BLaER1 treated with 17β-estradiol and CSF1 and Interleukin-3, amounts not matched to agents 10 nM and 100 nM (cell line): ENCODE measurements around the gene DYRK3.

Experiments
- H3K27ac ChIP-seq, 11 experiments: shearing (Covaris generic); formaldehyde crosslinking; 2 replicates each; pipeline ENCODE4 v1.8.1; 2022
- H3K27me3 ChIP-seq, 11 experiments: shearing (Covaris generic); formaldehyde crosslinking; 2 replicates each; pipeline ENCODE4 v1.8.1; 2022
- H3K36me3 ChIP-seq, 11 experiments: shearing (Covaris generic); formaldehyde crosslinking; 2 replicates each; pipeline ENCODE4 v1.8.1; 2022
- H3K4me1 ChIP-seq, 10 experiments: shearing (Covaris generic); formaldehyde crosslinking; 2 replicates each; pipeline ENCODE4 v1.8.1; 2022
- H3K4me2 ChIP-seq, 11 experiments: shearing (Covaris generic); formaldehyde crosslinking; 2 replicates each; pipeline ENCODE4 v1.8.1; 2022
- H3K4me3 ChIP-seq, 10 experiments: shearing (Covaris generic); formaldehyde crosslinking; 2 replicates each; pipeline ENCODE4 v1.8.1; 2022
- H3K9ac ChIP-seq, 11 experiments: shearing (Covaris generic); formaldehyde crosslinking; 2 replicates each; pipeline ENCODE4 v1.8.1; 2022
- H3K9me3 ChIP-seq, 11 experiments: shearing (Covaris generic); formaldehyde crosslinking; replicated peaks in 1 of 11; 2 replicates each; pipeline ENCODE4 v1.8.1; 2022
- H4K20me1 ChIP-seq, 11 experiments: shearing (Covaris generic); formaldehyde crosslinking; 2 replicates each; pipeline ENCODE4 v1.8.1; 2022
- Cebpa-rat ChIP-seq, 11 experiments: shearing (Covaris generic); IDR thresholded peaks; 2 replicates each; pipeline ENCODE4 v1.8.1; 2022

Gene DYRK3

DNA sequence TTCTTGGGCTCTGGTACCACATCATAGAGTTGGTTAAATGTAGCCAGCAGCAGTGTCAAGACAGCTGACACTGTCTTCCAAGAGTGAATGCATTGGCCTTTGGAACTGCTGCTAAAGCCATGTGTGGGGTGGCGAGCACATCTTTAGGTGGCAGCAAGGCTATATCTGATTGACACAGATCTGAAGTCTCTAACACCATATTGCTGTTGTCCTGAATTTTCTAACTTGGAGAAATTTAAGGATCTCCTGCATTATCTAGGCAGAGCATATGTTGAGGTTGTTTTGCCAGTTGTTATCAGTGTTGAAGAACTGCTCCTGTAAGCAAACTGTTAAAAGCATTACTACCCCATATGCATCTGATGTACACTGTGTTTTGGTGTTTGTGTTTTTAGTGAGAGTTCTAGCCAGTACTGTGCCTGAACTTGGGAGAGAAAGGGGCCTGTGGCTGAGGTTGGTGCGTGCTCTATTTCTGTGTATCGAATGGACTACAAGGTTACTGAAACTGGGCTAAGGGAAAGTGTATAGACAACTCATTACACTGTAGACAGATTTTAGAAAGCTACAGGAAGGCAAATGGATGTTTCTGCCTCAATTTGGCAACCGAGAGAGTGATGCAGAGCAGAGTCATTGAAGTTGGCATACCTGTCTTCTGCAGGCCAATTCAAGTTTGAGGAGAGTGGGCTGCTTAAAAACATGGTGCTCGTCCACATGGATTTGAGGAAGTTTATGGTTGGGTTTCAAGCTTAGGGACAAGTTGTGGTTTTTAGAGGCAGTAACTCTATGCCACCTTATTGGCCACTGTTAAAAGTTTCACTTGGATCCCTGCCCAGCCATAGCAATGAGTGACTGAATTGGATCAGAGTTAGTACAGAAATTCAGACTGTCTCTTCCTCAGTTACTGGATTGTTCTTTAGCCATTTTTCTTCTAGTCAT lies 16.9 kb downstream of the DYRK3 start:
- Histone ChIP-seq H3K4me2 (peak overlapping the region; percentile 72 to 100 (median 93); a peak in 21 of 22 replicates), H3K9me3 (0 out of 22 replicates have a peak, but pooled peaks cover 0 to 5% (median 0%) of the 10 kb centered on the region in 11 experiments), H4K20me1 (peaks cover 0 to 41% (median 0%) of the 10 kb centered on the region in 11 experiments; a peak in 6 of 22 replicates), H3K9ac (no peak overlapping the region), H3K27ac (peak overlapping the region in 7 of 11 experiments; percentile 15 to 98 (median 93); a peak in 10 of 22 replicates), H3K36me3 (peaks cover 14 to 80% (median 62%) of the 10 kb centered on the region in 11 experiments), H3K4me3 (no peak overlapping the region), H3K4me1 (peaks cover 41 to 98% (median 94%) of the 10 kb centered on the region in 10 experiments), H3K27me3 (peaks cover 0 to 5% (median 0%) of the 10 kb centered on the region in 11 experiments; a peak in 3 of 22 replicates)
- TF ChIP-seq Cebpa-rat (IDR thresholded peaks at IDR 0.05): no peak

DNA sequence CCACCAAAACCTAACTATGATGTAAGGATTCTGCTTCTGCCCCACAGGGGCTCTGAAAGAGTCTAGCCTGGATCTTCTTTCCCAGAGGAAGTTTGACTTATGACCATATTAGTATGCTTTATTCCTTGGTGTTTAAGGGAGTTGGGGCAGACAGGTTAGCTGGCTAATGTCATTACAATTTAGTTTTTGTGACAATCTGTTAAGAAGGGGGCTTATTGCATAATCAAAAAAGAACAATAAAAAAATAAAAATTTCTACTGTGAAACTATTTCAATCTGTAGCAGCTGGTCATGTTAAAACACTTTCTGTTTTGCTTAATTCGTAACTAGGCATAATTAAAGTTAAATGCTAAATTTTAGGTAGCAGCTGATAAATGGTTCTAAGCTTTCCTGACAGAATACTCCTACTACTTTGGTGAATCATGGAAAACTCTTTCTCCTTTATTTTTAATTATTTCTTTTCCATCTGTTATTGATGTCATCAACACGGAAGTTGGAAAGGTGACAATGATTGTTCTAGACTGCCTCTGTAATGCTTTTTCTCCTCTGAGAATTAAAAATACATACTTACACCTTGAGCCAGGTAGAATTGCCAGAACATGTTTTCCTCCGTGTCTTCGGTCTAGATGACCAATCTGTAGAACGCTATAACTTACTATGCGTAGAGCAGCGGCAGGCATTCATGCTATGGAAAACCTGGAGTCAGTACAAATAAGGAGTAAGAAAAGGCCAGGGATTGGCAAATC lies 18.6 kb downstream of the DYRK3 start:
- H3K9ac ChIP-seq: peak overlapping the region in 5 of 11 experiments; percentile 59 to 92 (median 76); a peak in 7 of 22 replicates
- TF ChIP-seq Cebpa-rat (IDR thresholded peaks at IDR 0.05): peak in 1 of 11 experiments; percentile 24; a peak in 1 of 22 replicates
- H3K9me3 ChIP-seq: no peaks in the 10 kb centered on the region
- peak overlapping the region; percentile 72 to 100 (median 93); a peak in 21 of 22 replicates for H3K4me2 ChIP-seq
- peaks cover 0 to 63% (median 45%) of the 10 kb centered on the region in 11 experiments; a peak in 18 of 22 replicates for H3K36me3 ChIP-seq
- H3K27me3 ChIP-seq: peaks cover 0 to 16% (median 0%) of the 10 kb centered on the region in 11 experiments; a peak in 4 of 22 replicates
- H3K4me1 ChIP-seq: peaks cover 58 to 100% (median 98%) of the 10 kb centered on the region in 10 experiments
- H4K20me1 ChIP-seq: peaks cover 0 to 30% (median 0%) of the 10 kb centered on the region in 11 experiments; a peak in 7 of 22 replicates
- H3K4me3 ChIP-seq: no peak overlapping the region
- peak overlapping the region in 6 of 11 experiments; percentile 83 to 98 (median 93); a peak in 13 of 22 replicates for H3K27ac ChIP-seq

DNA sequence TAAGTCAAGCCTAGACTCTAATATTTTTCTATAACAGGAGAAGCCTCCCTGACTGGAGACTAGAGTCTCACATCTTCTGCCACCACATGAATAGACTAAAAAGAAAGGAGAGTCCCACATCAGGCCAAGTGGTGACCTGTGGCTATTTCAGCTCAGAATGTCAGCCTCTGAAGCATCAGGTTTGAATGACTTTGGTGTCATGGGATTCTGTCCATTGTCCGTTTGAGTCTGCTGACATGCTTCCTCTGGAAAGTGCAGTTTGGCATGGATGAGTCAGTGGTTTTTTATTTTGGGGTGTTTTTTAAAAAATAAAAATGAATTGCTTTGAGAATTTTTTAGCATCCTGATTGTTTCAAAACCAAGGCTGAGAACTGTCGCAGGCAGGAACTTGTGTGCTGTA lies 19.5 kb downstream of the DYRK3 start:
- Histone ChIP-seq H3K9ac (peak overlapping the region in 7 of 11 experiments; percentile 14 to 92 (median 61); a peak in 12 of 22 replicates), H3K4me3 (no peak overlapping the region), H4K20me1 (peaks cover 0 to 22% (median 0%) of the 10 kb centered on the region in 11 experiments; a peak in 4 of 22 replicates), H3K27me3 (peaks cover 0 to 18% (median 0%) of the 10 kb centered on the region in 11 experiments; a peak in 4 of 22 replicates), H3K9me3 (no peaks in the 10 kb centered on the region), H3K4me1 (peaks cover 64 to 100% (median 99%) of the 10 kb centered on the region in 10 experiments), H3K4me2 (peak overlapping the region; percentile 68 to 100 (median 93)), H3K27ac (peak overlapping the region in 8 of 11 experiments; percentile 57 to 98 (median 92); a peak in 16 of 22 replicates), H3K36me3 (peaks cover 0 to 54% (median 36%) of the 10 kb centered on the region in 11 experiments; a peak in 16 of 22 replicates)
- no peak for TF ChIP-seq Cebpa-rat (IDR thresholded peaks at IDR 0.05)

DNA sequence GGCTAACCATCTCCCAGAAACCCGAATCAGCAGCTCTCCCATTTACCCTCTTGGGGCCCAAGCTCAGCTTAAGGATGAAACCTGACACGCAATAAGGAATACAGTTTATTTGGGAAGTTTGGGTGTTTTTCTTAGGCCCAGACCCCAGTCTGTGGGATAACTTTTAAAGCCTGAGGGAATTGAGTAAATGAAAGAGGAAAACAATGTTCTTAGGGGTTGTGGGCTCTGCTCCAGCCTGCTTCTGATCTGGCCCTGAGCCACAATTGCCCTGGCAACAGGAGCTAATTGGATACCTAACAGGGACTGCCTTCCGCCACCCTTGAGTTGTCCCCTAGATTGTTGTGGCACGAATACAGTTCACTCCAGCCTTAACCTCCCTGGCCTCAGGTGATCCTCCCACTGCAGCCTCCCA lies 20.1 kb downstream of the DYRK3 start:
- H3K27ac ChIP-seq: peak overlapping the region in 8 of 11 experiments; percentile 57 to 98 (median 92); a peak in 16 of 22 replicates
- no peak overlapping the region for H3K4me3 ChIP-seq
- H3K4me1 ChIP-seq: peaks cover 61 to 100% (median 99%) of the 10 kb centered on the region in 10 experiments
- TF ChIP-seq Cebpa-rat (IDR thresholded peaks at IDR 0.05): no peak
- H3K4me2 ChIP-seq: peak overlapping the region; percentile 68 to 100 (median 93)
- H3K9me3 ChIP-seq: no peaks in the 10 kb centered on the region
- peak overlapping the region in 7 of 11 experiments; percentile 27 to 92 (median 61); a peak in 13 of 22 replicates for H3K9ac ChIP-seq
- peaks cover 0 to 17% (median 0%) of the 10 kb centered on the region in 11 experiments; a peak in 4 of 22 replicates for H4K20me1 ChIP-seq
- peaks cover 0 to 47% (median 30%) of the 10 kb centered on the region in 11 experiments; a peak in 16 of 22 replicates for H3K36me3 ChIP-seq
- peaks cover 0 to 18% (median 0%) of the 10 kb centered on the region in 11 experiments; a peak in 4 of 22 replicates for H3K27me3 ChIP-seq

DNA sequence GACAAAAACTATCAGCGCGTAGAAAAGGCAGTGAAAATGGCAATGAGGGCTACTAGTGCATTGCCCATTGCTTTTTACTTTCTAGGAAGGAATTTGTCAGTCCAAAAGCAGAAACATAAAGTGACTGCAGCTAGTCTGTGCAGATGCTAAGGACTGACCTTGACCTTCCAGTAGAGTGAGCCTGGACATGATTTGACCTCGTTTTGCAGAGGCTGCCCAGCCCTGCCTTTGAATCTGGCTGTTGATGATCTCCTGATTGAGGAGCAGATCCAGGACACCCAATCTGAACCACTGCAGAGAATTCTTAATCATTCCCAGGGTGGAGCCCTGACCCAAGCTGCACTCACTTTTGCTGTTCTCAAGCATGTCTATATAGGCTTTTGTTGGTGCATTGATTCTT lies 21.6 kb downstream of the DYRK3 start:
- H3K4me2 ChIP-seq: peak overlapping the region; percentile 84 to 100 (median 93); a peak in 20 of 22 replicates
- peaks cover 0 to 33% (median 15%) of the 10 kb centered on the region in 11 experiments; a peak in 13 of 22 replicates for H3K36me3 ChIP-seq
- TF ChIP-seq Cebpa-rat (IDR thresholded peaks at IDR 0.05): no peak
- peaks cover 0 to 18% (median 0%) of the 10 kb centered on the region in 11 experiments; a peak in 4 of 22 replicates for H3K27me3 ChIP-seq
- peaks cover 0 to 5% (median 0%) of the 10 kb centered on the region in 11 experiments; a peak in 3 of 22 replicates for H4K20me1 ChIP-seq
- peaks cover 61 to 100% (median 98%) of the 10 kb centered on the region in 10 experiments for H3K4me1 ChIP-seq
- peak overlapping the region in 8 of 11 experiments; percentile 11 to 92 (median 82); a peak in 12 of 22 replicates for H3K9ac ChIP-seq
- H3K27ac ChIP-seq: peak overlapping the region in 9 of 11 experiments; percentile 58 to 98 (median 92); a peak in 17 of 22 replicates
- no peaks in the 10 kb centered on the region for H3K9me3 ChIP-seq
- peak overlapping the region in 2 of 10 experiments; percentile 8 to 45; a peak in 2 of 20 replicates for H3K4me3 ChIP-seq

DNA sequence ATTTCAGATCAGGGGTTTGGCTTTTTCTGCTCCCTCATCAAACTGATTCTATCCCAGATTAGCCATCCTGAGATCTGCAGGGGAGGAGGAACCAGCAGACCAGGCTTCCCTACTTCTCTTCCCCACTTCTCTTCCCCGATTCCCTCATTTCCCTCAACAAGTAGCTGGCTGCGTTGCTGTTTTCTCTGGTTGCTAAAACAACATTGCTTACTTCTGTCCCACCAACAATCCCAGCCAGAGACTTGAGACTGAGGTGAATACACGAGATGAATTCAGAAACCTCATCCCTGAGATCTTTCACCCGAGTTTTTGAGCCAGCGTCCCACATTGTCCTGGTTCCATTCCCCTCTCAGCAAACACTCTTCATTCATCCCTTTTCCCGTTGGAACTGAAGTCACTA lies 22.4 kb downstream of the DYRK3 start:
- peaks cover 0 to 25% (median 14%) of the 10 kb centered on the region in 11 experiments; a peak in 8 of 22 replicates for H3K36me3 ChIP-seq
- H4K20me1 ChIP-seq: no peaks in the 10 kb centered on the region; a peak in 2 of 22 replicates
- H3K27ac ChIP-seq: peak overlapping the region in 10 of 11 experiments; percentile 10 to 98 (median 88); a peak in 19 of 22 replicates
- peaks cover 62 to 100% (median 97%) of the 10 kb centered on the region in 10 experiments for H3K4me1 ChIP-seq
- H3K4me2 ChIP-seq: peak overlapping the region; percentile 84 to 100 (median 93)
- H3K9ac ChIP-seq: peak overlapping the region in 9 of 11 experiments; percentile 37 to 92 (median 78); a peak in 17 of 22 replicates
- TF ChIP-seq Cebpa-rat (IDR thresholded peaks at IDR 0.05): no peak
- no peaks in the 10 kb centered on the region for H3K9me3 ChIP-seq
- peak overlapping the region in 7 of 10 experiments; percentile 8 to 55 (median 45); a peak in 11 of 20 replicates for H3K4me3 ChIP-seq
- H3K27me3 ChIP-seq: peaks cover 0 to 22% (median 0%) of the 10 kb centered on the region in 11 experiments; a peak in 4 of 22 replicates

DNA sequence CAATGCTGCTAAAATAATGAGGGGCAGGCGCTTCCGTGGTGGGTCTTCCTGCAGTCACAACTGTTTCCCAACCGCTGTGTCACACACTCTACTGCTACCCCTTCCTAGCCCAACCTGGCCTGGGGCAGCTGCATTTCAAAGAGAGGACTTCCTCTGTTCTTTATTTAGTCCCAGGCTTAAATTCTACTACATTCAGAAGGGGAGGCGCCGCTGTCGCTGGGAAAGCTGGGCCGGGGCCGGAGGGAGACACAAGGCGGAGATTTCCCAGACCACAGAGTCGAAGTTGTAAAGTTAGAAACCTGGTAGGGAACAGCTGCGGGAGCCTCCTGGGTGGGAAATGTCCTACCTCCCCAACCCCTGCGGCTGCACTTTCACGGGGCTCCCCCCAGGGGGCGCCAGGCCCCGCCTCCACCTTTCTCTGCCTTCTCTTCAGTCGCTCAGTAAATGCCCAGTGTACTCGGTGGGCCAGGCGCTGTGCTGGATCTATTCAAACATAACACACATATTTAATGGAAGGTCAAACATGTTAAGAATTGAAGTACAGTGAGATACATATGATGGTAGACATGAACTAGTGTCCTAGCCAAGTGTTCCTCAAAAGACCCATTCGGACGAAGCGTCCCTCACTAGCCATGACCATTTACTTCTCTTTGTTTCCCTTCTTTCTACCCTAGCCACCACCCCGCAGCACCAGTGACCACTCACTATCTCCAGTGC lies 23.1 kb downstream of the DYRK3 start:
- TF ChIP-seq Cebpa-rat (IDR thresholded peaks at IDR 0.05): peak in 8 of 11 experiments; percentile 20 to 95 (median 84); a peak in 14 of 22 replicates
- H3K4me1 ChIP-seq: peaks cover 62 to 100% (median 97%) of the 10 kb centered on the region in 10 experiments
- H3K4me3 ChIP-seq: peak overlapping the region in 9 of 10 experiments; percentile 12 to 57 (median 45); a peak in 15 of 20 replicates
- peak overlapping the region in 10 of 11 experiments; percentile 36 to 92 (median 77); a peak in 18 of 22 replicates for H3K9ac ChIP-seq
- H3K27me3 ChIP-seq: peaks cover 0 to 28% (median 0%) of the 10 kb centered on the region in 11 experiments; a peak in 4 of 22 replicates
- H4K20me1 ChIP-seq: peaks cover 0 to under 1% (median 0%) of the 10 kb centered on the region in 11 experiments; a peak in 2 of 22 replicates
- H3K27ac ChIP-seq: peak overlapping the region in 10 of 11 experiments; percentile 37 to 98 (median 88); a peak in 19 of 22 replicates
- peak overlapping the region; percentile 84 to 100 (median 93) for H3K4me2 ChIP-seq
- no peaks in the 10 kb centered on the region for H3K9me3 ChIP-seq
- peaks cover 0 to 18% (median 8%) of the 10 kb centered on the region in 11 experiments; a peak in 7 of 22 replicates for H3K36me3 ChIP-seq
